HG02970 (cell line): ENCODE results near the gene IGFL2.
"Not testable (repeated sequence)": the region's sequence is repeated elsewhere in the genome, so short reads cannot be mapped to it uniquely, and the experiment has no call there.

Experiments
- ATAC-seq: cut with Tn5 transposase; IDR thresholded peaks from one replicate; pipeline ENCODE4 v1.9.1; 2021; ENCODE audit warnings: mild to moderate bottlenecking, moderate library complexity, moderate number of reproducible peaks; ENCODE audit not compliant: unreplicated experiment, low FRiP score

IGFL2 gene

GRCh38 chr19:46141421-46141820 lies 6.6 kb upstream of the IGFL2 start:
- ATAC-seq: no peak

DNA sequence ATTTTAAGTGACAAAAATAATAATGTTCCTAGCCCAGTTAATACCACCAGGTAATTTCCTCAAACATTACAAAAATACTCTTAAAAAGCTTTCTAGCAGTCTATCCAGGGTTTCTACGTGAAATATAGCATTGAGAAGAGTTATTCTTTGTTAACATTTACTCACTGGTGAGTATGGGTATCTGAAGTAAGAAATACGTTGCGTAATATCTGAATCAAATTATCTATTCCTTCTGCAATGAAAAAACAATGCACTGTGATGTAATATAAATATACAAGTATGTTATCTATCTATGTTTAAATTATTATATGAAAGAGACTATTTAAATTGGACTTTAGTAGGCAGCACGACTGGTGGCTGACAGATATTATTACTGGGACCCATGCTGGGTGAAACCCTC lies 5.7 kb upstream of the IGFL2 start:
- no peak for ATAC-seq

- ATAC-seq: no peak
These were observed 3.3 kb upstream of the IGFL2 start for GRCh38 chr19:46144756-46145155.

DNA sequence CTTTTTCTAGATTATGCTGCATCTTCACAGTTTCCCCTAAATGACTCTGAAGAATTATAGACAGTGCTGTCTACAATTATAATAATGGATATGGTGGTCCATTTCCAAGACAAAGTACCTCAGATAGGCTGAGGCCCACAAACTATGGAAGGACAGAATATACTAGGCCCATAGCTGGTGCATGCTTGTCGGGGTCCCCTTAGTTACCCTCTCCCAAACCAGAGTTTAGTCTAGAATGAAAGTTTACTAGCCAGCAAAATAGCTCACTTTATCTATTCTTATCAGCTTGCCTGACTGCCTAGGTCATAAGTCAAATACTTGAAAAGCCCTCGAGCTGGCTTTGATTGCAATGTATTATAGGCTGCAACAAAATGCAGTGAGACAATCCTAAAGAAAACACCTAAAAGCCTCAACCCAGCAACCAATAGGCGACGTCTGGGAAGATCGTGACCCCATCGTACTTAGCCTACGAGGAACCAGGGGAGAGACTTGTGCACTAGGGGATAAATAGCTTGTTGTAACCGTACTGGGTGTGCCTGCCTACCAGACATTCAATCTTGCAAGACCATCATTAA lies 785 bp upstream of the IGFL2 start:
- no peak for ATAC-seq

DNA sequence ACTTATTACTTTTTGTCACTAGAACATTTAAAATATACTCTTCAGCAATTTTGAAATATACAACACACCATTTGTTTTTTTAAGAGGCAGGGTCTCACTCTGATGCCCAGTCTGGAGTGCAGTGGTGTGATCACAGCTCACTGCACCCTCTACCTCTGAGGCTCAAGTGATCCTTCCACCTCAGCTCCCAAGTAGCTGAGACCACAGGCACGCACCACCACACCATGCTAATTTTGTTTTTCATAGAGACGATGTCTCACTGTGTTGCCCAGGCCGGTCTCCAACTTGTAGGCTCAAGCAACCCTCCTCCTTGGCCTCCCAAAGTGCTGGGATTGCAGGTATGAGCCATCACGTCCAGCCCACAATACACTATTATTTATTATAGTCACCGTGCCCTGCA lies 2.6 kb downstream of the IGFL2 start:
- no peak for ATAC-seq

DNA sequence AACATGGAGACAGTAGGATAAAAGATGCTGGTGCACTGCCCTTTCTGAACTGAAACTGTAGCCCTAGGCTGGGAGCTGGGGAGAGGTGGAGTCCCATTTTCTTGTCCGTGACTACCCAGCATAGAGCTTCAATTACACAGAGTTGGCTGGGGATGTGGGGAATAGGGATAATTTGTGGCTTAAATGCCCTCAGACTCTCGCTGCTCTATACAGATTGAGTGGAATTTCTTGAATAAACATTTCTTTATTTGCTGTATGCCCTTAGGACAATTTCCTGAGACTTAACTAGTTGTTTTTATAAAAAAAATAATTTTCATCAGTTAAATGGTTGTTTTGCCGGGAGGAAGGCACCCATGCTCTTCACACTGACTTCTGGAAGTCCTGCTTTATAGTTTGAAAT lies 7.2 kb downstream of the IGFL2 start:
- ATAC-seq: no peak

- no peak for ATAC-seq
These were observed 11.6 kb downstream of the IGFL2 start for GRCh38 chr19:46159418-46160232.

GRCh38 chr19:46160233-46160775 lies 12.3 kb downstream of the IGFL2 start:
- no peak for ATAC-seq

DNA sequence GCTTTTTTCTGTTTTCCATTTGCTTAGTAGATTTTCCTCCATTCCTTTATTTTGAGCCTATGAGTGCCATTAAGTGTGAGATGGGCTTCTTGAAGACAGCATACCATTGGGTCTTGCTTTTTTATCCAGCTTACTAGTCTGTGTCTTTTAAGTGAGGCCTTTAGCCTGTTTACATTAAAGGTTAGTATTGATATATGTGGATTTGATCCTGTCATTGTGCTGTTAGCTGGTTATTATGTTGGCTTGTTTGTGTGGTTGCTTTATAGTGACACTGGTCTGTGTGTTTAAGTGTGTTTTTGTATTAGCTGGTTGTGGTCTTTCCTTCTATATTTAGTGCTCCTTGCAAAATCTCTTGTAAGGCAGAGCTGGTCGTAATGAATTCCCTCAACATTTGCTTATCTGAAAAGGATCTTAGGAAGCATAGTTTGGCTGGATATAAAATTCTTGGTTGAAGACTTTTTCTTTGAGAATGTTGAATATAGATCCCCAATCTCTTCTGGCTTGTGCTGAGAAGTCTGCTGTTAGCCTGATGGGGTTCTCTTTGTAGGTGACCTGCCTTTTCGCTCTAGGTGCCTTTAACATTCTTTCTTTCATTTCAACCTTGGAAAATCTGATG lies 13.7 kb downstream of the IGFL2 start:
- not testable (repeated sequence) for ATAC-seq

DNA sequence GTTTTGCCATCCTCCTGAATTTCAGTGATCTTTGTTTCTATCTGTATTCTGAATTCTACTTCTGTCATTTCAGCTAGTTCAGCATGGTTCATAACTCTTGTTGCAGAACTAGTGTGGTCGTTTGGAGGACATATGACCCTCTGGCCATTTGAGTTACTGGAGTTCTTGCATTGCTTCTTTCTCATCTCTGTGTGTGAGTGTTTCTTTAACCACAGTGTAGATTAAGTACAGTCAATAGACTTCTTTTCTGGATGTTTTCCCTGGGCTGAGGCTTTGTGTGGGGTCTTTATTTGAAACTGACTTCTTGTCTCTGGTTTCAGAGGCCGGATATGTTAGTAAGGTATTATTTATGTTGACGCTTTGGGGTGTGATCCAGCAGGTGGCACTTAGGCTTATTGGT lies 14.7 kb downstream of the IGFL2 start:
- no peak for ATAC-seq

GRCh38 chr19:46173886-46174480 lies 25.9 kb downstream of the IGFL2 start:
- no peak for ATAC-seq

DNA sequence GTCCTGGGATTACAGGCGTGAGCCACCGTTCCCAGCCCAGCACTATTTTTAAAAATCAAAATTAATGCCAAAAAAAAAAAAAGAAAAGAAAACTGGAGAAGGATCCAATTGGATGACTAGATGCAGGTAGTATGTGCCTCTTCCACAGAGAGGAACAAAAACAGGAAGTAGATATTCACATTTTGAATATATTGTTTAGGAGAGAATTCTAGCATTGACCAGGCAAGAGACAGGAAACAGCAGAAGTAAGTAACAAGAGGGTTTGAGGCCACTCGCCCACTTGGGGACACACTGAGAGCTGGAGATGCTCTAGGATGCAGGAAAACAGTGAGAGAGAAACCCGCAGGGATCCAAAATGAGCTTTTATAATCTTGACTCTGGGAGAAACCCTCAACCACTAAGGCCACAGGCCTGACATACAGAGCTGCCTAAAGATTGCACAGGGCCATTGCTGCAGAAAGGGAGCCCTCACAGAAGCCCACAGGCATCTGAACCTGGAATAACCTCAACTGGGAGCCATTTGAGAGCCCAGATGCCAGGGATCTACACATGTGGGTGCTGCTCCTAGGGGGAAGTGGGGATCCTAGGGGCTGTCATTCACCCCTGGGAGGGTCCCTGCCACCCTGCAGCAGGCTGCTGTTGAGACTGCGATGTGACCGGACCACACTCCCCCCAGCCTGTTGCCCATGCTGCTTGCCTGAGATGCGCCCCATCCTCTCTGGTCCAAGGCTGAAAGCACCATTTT lies 28.2 kb downstream of the IGFL2 start:
- ATAC-seq: no peak

GRCh38 chr19:46179076-46179759 lies 31.2 kb downstream of the IGFL2 start:
- ATAC-seq: no peak

DNA sequence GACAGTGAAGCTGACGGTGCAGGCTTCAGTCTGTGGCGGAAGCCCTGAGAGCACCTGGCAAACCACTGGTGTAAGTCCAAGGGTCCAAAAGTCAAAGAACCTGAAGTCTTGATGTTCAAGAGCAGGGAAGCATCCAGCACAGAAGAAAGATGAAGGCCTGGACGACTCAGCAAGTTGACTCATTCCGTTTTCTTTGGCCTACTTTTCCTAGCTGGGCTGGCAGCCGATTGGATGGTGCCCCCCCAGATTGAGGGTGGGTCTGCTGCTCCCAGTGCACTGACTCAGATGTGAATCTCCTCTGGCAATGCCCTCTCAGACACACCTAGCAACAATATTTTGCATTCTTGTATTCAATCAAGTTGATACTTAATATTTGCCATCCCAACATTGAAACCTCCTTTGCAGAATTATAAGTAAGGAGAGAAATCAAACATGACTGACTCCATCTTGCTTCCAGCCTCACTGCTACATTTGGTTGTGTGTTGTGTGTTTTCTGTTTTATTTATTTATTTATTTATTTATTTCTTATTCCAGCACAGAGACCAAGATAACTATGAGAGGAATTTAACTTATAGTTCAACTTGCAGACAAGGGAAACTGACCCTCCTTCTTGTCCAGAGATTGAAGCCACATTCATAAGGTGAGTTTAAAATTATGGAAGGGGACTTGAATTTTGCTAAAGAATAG lies 32.8 kb downstream of the IGFL2 start:
- ATAC-seq: no peak

DNA sequence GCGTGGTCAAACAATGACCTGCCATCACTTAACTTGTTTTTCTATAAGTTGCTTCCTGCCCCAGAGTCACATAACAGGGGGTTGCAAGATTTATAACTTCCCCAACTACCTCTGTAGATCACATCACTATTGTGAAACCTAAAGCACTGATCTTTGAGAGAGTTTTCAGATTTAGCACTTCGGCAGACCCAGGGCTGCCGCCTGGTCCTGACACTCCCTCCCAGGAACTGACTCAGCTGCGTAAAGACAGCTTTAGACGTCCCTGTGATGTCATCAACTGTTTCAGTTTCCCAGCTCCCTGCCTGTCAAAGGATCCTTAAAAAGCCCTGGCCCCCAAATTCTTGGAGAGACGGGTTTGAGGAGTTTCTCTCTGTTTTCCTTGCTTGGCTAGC lies 33.3 kb downstream of the IGFL2 start:
- no peak for ATAC-seq

GRCh38 chr19:46182476-46182875 lies 34.4 kb downstream of the IGFL2 start:
- no peak for ATAC-seq

- not testable (repeated sequence) for ATAC-seq
These were observed 37.0 kb downstream of the IGFL2 start for GRCh38 chr19:46184775-46185710.

- ATAC-seq: no peak
These were observed 38.2 kb downstream of the IGFL2 start for GRCh38 chr19:46186101-46186716.
